Sigmoid colon (tissue), 7 donors: Measurements from ENCODE around the gene ZNF335. TPM values are rescaled to one million over a fixed set of nuclear protein-coding genes. Genes with fewer than 3 reads are reported as not detected.

Source experiments
- DNase-seq: peaks from one replicate; pipeline ENCODE4 v3.0.0-alpha.2; 2019
- H3K27ac ChIP-seq, 4 donors: fragments of 200-600 bp; sonication (generic); one replicate each; pipeline ENCODE4 v1.5.1; 2016 to 2019; ENCODE audit warnings: mild to moderate bottlenecking in 1 of 4
- H3K27me3 ChIP-seq, 3 donors: fragments of 200-600 bp; sonication (generic); one replicate each; pipeline ENCODE4 v1.5.1; 2019; ENCODE audit warnings: mild to moderate bottlenecking in 1 of 3
- H3K36me3 ChIP-seq, 4 donors: fragments of 200-600 bp; sonication (generic); one replicate each; pipeline ENCODE4 v1.5.1; 2016 to 2019
- H3K4me1 ChIP-seq, 4 donors: fragments of 200-600 bp; sonication (generic); one replicate each; pipeline ENCODE4 v1.5.1; 2017 to 2019
- H3K4me3 ChIP-seq, 4 donors: fragments of 200-600 bp; sonication (generic); one replicate each; pipeline ENCODE4 v1.5.1; 2017 to 2019; ENCODE audit warnings: mild to moderate bottlenecking in 2 of 4, moderate library complexity in 1 of 4
- H3K9me3 ChIP-seq, 4 donors: fragments of 200-600 bp in 3 of 4; sonication (generic) in 3 of 4; one replicate each; pipeline versions ENCODE4 v1.5.1 to v1.6.1; 2013 to 2019
- EP300 ChIP-seq, 4 donors: sonication (generic); formaldehyde crosslinking; IDR thresholded peaks; one replicate each; pipeline ENCODE4 v1.6.1; 2017; ENCODE audit warnings: antibody characterized with exemption in 4 of 4
- POLR2A ChIP-seq, 2 donors: fragments of 450-650 bp; IDR thresholded peaks; one replicate each; pipeline ENCODE4 v1.6.1; 2016; ENCODE audit warnings: antibody characterized with exemption in 2 of 2, mild to moderate bottlenecking in 2 of 2, moderate library complexity in 2 of 2
- POLR2AphosphoS5 ChIP-seq, 4 donors: sonication (generic); formaldehyde crosslinking; IDR thresholded peaks; one replicate each; pipeline ENCODE4 v1.6.1; 2017; ENCODE audit warnings: antibody characterized with exemption in 4 of 4
- WGBS, 2 donors: extraction: QIAGEN DNeasy Blood & Tissue Kit; methylation state at CpG; one replicate each; pipeline ENCODE4 v1.1.7; 2013; 5-methylcytosine and 5-hydroxymethylcytosine counted together
- intact Hi-C: fragments of 100-400 bp; cut with DNase I; formaldehyde crosslinking; loops from one replicate; pipeline ENCODE4 v1.15.1; 2023
- polyA plus RNA-seq, 3 donors: library from polyadenylated mRNA; stranded (reverse); fragments of 200-250 nt; gene quantifications; one replicate each; pipeline ENCODE4 v1.2.3, GENCODE V29; 2013
- total RNA-seq, 4 donors: library from RNA; depleted of rRNA; stranded (reverse); fragments of >200 nt; gene quantifications; one replicate each; pipeline ENCODE4 v1.1.0, GENCODE V29; 2016
- TF ChIP-seq, protein P1 (sequence below), 4 experiments: fragments of 450-650 bp in 3 of 4; fragments of 200-600 bp in 1 of 4; IDR thresholded peaks; one replicate each; pipeline ENCODE4 v1.5.1; 2016 to 2019; ENCODE audit warnings: antibody characterized with exemption in 4 of 4, mild to moderate bottlenecking in 3 of 4, moderate library complexity in 2 of 4
- donor health status: healthy with polysubstance abuse.
- donor health status: Bipolar disorder and iron deficiency.
- donor health status: healthy.

Gene ZNF335
- total and polyA plus RNA-seq, 7 donors: 5.4 to 24.4 (median 12.5) TPM

DNA sequence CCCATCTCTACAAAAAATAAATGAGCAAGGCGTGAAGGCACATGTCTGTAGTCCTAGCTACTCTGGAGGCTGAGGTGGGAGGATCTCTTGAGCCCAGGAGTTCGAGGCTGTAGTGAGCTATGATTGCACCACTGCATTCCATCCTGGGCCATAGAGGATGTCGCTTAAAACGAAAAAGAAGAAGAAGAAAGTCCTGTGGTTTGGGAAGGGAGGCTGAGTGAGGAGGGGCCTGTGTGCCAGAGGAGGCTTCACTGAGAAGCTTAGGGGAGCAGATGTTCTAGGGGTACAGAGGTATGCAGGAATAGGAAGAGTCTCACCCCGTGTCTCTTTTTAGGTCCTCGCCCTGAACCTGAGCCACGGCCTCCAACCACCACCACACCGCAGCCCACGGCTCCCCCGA is 40.9 kb upstream of the ZNF335 start:
- Histone ChIP-seq H3K4me1 (peaks cover 0 to 25% (median 16%) of the 10 kb centered on the region in 4 donors), H3K27me3 (peaks cover 39 to 94% (median 61%) of the 10 kb centered on the region in 3 donors), H3K36me3 (no peaks in the 10 kb centered on the region), H3K4me3 (no peak overlapping the region), H3K27ac (no peak overlapping the region), H3K9me3 (no peaks in the 10 kb centered on the region)
- intact Hi-C loops: no loop called here
- TF ChIP-seq POLR2A (IDR thresholded peaks at IDR 0.05): no peak
- 51 to 56% methylated on average over 10 of the region's 10 CpGs for WGBS, 2 donors
- DNase-seq: no peak

DNA sequence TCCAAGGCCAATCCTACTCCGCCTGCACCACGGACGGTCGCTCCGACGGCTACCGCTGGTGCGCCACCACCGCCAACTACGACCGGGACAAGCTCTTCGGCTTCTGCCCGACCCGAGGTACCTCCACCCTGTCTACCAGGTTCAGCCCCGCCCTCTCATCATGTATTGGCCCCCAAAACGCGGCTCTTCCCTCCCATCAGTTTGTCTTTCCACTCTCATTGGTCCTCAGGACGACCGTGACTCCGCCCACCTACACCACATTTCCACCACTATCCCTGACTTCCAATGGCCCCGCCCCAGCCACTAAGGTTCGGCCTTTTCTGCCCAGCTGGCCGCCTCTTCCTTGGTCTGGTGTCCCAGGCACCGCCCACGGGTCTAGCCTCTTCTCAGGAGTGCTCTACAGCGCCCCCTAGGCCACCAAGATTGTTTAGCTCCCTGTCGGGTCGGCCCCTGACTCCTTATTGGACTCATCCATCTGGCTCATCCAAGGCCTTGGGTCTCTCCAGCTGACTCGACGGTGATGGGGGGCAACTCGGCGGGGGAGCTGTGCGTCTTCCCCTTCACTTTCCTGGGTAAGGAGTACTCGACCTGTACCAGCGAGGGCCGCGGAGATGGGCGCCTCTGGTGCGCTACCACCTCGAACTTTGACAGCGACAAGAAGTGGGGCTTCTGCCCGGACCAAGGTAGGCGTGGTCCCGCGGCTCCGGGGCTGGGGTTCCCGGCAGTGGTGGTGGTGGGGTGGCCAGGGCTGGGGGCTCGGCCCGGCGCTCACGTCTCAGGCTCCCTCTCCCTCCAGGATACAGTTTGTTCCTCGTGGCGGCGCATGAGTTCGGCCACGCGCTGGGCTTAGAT is 39.9 kb upstream of the ZNF335 start:
- H3K9me3 ChIP-seq: no peaks in the 10 kb centered on the region
- no peaks in the 10 kb centered on the region for H3K36me3 ChIP-seq
- peaks cover 0 to 25% (median 16%) of the 10 kb centered on the region in 4 donors for H3K4me1 ChIP-seq
- TF ChIP-seq POLR2A (IDR thresholded peaks at IDR 0.05) (no peak), POLR2AphosphoS5 (IDR thresholded peaks at IDR 0.05) (no peak), EP300 (IDR thresholded peaks at IDR 0.05) (no peak)
- TF ChIP-seq, protein P1, sequence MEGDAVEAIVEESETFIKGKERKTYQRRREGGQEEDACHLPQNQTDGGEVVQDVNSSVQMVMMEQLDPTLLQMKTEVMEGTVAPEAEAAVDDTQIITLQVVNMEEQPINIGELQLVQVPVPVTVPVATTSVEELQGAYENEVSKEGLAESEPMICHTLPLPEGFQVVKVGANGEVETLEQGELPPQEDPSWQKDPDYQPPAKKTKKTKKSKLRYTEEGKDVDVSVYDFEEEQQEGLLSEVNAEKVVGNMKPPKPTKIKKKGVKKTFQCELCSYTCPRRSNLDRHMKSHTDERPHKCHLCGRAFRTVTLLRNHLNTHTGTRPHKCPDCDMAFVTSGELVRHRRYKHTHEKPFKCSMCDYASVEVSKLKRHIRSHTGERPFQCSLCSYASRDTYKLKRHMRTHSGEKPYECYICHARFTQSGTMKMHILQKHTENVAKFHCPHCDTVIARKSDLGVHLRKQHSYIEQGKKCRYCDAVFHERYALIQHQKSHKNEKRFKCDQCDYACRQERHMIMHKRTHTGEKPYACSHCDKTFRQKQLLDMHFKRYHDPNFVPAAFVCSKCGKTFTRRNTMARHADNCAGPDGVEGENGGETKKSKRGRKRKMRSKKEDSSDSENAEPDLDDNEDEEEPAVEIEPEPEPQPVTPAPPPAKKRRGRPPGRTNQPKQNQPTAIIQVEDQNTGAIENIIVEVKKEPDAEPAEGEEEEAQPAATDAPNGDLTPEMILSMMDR (IDR thresholded peaks at IDR 0.05): no peak
- 19 to 31% methylated on average over 57 of the region's 57 CpGs for WGBS, 2 donors
- H3K27ac ChIP-seq: no peak overlapping the region
- intact Hi-C loops: no loop called here
- H3K4me3 ChIP-seq: no peak overlapping the region
- peak; percentile 69 for DNase-seq
- H3K27me3 ChIP-seq: peaks cover 39 to 96% (median 61%) of the 10 kb centered on the region in 3 donors

DNA sequence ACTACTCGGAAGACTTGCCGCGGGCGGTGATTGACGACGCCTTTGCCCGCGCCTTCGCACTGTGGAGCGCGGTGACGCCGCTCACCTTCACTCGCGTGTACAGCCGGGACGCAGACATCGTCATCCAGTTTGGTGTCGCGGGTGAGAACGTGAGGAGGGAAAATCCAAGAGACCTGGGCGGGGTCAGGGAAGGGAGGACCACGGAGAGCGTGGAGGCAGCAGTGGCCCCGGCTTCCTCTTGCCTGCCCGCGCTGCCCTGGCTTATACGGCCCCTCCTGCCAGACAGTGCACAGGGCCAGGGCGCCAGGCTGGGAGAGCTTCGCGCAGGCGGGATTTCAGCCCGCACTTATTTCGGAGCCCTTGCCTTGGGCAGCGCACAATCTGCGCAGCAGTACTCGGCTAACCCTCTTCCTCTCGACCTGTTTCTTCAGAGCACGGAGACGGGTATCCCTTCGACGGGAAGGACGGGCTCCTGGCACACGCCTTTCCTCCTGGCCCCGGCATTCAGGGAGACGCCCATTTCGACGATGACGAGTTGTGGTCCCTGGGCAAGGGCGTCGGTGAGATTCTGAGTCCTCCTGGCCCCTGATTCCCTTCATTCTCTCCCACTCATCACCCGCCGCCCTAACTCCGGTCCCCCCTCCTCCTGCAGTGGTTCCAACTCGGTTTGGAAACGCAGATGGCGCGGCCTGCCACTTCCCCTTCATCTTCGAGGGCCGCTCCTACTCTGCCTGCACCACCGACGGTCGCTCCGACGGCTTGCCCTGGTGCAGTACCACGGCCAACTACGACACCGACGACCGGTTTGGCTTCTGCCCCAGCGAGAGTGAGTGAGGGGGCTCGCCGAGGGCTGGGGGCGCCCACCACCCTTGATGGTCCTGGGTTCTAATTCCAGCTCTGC is 38.7 kb upstream of the ZNF335 start:
- H3K4me3 ChIP-seq: no peak overlapping the region
- intact Hi-C loops: no loop called here

GRCh38 chr20:46009816-46010215 is 37.8 kb upstream of the ZNF335 start:
- Histone ChIP-seq H3K27me3 (peaks cover 39 to 93% (median 53%) of the 10 kb centered on the region in 3 donors), H3K4me1 (peaks cover 0 to 25% (median 16%) of the 10 kb centered on the region in 4 donors), H3K9me3 (no peaks in the 10 kb centered on the region), H3K4me3 (no peak overlapping the region), H3K36me3 (no peaks in the 10 kb centered on the region), H3K27ac (no peak overlapping the region)
- no peak for DNase-seq
- intact Hi-C loops: no loop called here
- WGBS, 2 donors: 35 to 44% methylated on average over 20 of the region's 20 CpGs
- TF ChIP-seq EP300 (IDR thresholded peaks at IDR 0.05) (no peak), POLR2AphosphoS5 (IDR thresholded peaks at IDR 0.05) (no peak), POLR2A (IDR thresholded peaks at IDR 0.05) (no peak)
- TF ChIP-seq, protein P1 (IDR thresholded peaks at IDR 0.05): no peak

More for the DNA sequence above, 38.7 kb upstream of the ZNF335 start:
- no peaks in the 10 kb centered on the region for H3K9me3 ChIP-seq
- peaks cover 0 to 25% (median 16%) of the 10 kb centered on the region in 4 donors for H3K4me1 ChIP-seq
- H3K27ac ChIP-seq: no peak overlapping the region
- TF ChIP-seq, protein P1 (IDR thresholded peaks at IDR 0.05): no peak
- no peak for TF ChIP-seq EP300 (IDR thresholded peaks at IDR 0.05)
- no peak for TF ChIP-seq POLR2AphosphoS5 (IDR thresholded peaks at IDR 0.05)
- TF ChIP-seq POLR2A (IDR thresholded peaks at IDR 0.05): no peak
- WGBS, 2 donors: 10 to 19% methylated on average over 74 of the region's 74 CpGs
- H3K27me3 ChIP-seq: peaks cover 39 to 97% (median 56%) of the 10 kb centered on the region in 3 donors
- no peaks in the 10 kb centered on the region for H3K36me3 ChIP-seq
- DNase-seq: no peak

GRCh38 chr20:46007671-46008070 is 35.7 kb upstream of the ZNF335 start:
- Histone ChIP-seq H3K36me3 (no peaks in the 10 kb centered on the region), H3K4me1 (peaks cover 0 to 14% (median 5%) of the 10 kb centered on the region in 4 donors), H3K9me3 (no peaks in the 10 kb centered on the region), H3K27ac (no peak overlapping the region), H3K27me3 (peaks cover 25 to 80% (median 34%) of the 10 kb centered on the region in 3 donors), H3K4me3 (no peak overlapping the region)
- intact Hi-C loops: no loop called here
- no peak for DNase-seq
- TF ChIP-seq, protein P1 (IDR thresholded peaks at IDR 0.05): no peak
- no peak for TF ChIP-seq POLR2AphosphoS5 (IDR thresholded peaks at IDR 0.05)
- no peak for TF ChIP-seq EP300 (IDR thresholded peaks at IDR 0.05)
- no peak for TF ChIP-seq POLR2A (IDR thresholded peaks at IDR 0.05)
- WGBS, 2 donors: 71 to 82% methylated on average over 4 of the region's 4 CpGs
